ENCODE measurements around the gene CBR4. TPM values are rescaled to one million over a fixed set of nuclear protein-coding genes. Genes with fewer than 3 reads are reported as not detected.

The CBR4 gene
- 10 to 100 TPM in 3 of 4 donors, 1 to 10 TPM in 1; 9.3 to 15.8 (median 12.4) TPM for total RNA-seq

- Histone ChIP-seq H3K4me3 (peak within 1 kb of the TSS; percentile 58 to 71 (median 64)), H3K27ac (replicated peaks in 1 of 4) (peak within 1 kb of the TSS; percentile 85 to 93 (median 89)), H3K4me1 (peaks cover 17 to 34% (median 28%) of the 10 kb centered on the region in 4 donors), H3K27me3 (no peaks in the 10 kb centered on the region), H3K9me3 (no peaks in the 10 kb centered on the region), H3K36me3 (peaks cover 0 to 10% (median 5%) of the 10 kb centered on the region in 4 donors)
- TF ChIP-seq POLR2AphosphoS5 (IDR thresholded peaks at IDR 0.05) (peak; percentile 97), EP300 (IDR thresholded peaks at IDR 0.05) (no peak), CTCF (IDR thresholded peaks at IDR 0.05) (peak in 1 of 3 experiments; percentile 54)
- peak; percentile 99 for DNase-seq (ENCODE audit: extremely low spot score)
- intact Hi-C loops (cut with DNase I), result loop anchor here (5.0 to 10.0 kb wide), 3 partner anchors 262 to 474 kb away; partner anchors contain the start of gene SH3RF1
- WGBS, result under 1% methylated on average over 48 of the region's 54 CpGs
Measured at GRCh38 chr4:169010125-169011023, at the start of gene CBR4. CBR4 (minus strand) TSS chr4:169010255; CDS start chr4:169010089, 166 bp downstream.

- H3K27me3 ChIP-seq, result no peaks in the 10 kb centered on the region
- H3K9me3 ChIP-seq, result no peaks in the 10 kb centered on the region
- intact Hi-C loops (cut with DNase I), result no loop called here
- no peak for DNase-seq (ENCODE audit: extremely low spot score)
- H3K36me3 ChIP-seq, result no peaks in the 10 kb centered on the region
- H3K4me1 ChIP-seq, result peaks cover 25 to 33% (median 28%) of the 10 kb centered on the region in 4 donors
- TF ChIP-seq POLR2AphosphoS5 (IDR thresholded peaks at IDR 0.05), result peak; percentile 51 to 56
- TF ChIP-seq POLR2A (IDR thresholded peaks at IDR 0.05; ENCODE audit: low read depth), result no peak
- 70% methylated on average over 22 of the region's 22 CpGs for WGBS
- peak overlapping the region in 1 of 4 donors; percentile 27 for H3K4me3 ChIP-seq
- H3K27ac ChIP-seq (replicated peaks in 1 of 4), result peak overlapping the region; percentile 52 to 64 (median 61)
Measured at GRCh38 chr4:169059306-169060211, 49.5 kb upstream of the CBR4 start.

GRCh38 chr4:169058312-169058711, 48.3 kb upstream of the CBR4 start:
- intact Hi-C loops (cut with DNase I), result no loop called here
- Histone ChIP-seq H3K4me1 (peaks cover 25 to 31% (median 28%) of the 10 kb centered on the region in 4 donors), H3K9me3 (no peaks in the 10 kb centered on the region), H3K36me3 (no peaks in the 10 kb centered on the region), H3K27me3 (no peaks in the 10 kb centered on the region), H3K4me3 (no peak overlapping the region), H3K27ac (replicated peaks in 1 of 4) (no peak overlapping the region)
- TF ChIP-seq EP300 (IDR thresholded peaks at IDR 0.05), result no peak
- TF ChIP-seq CTCF (IDR thresholded peaks at IDR 0.05), result no peak
- TF ChIP-seq POLR2A (IDR thresholded peaks at IDR 0.05; ENCODE audit: low read depth), result no peak
- no peak for TF ChIP-seq POLR2AphosphoS5 (IDR thresholded peaks at IDR 0.05)
- DNase-seq (ENCODE audit: extremely low spot score), result no peak
- WGBS, result 86% methylated on average over 7 of the region's 7 CpGs

GRCh38 chr4:169054879-169055278, 44.8 kb upstream of the CBR4 start:
- intact Hi-C loops (cut with DNase I), result no loop called here
- H3K4me3 ChIP-seq, result no peak overlapping the region
- TF ChIP-seq POLR2AphosphoS5 (IDR thresholded peaks at IDR 0.05) (no peak), EP300 (IDR thresholded peaks at IDR 0.05) (no peak), CTCF (IDR thresholded peaks at IDR 0.05) (no peak)
- no peaks in the 10 kb centered on the region for H3K9me3 ChIP-seq
- WGBS, result 96% methylated on average over 6 of the region's 6 CpGs
- H3K4me1 ChIP-seq, result peaks cover 7 to 34% (median 12%) of the 10 kb centered on the region in 4 donors
- H3K27ac ChIP-seq (replicated peaks in 1 of 4), result no peak overlapping the region
- DNase-seq (ENCODE audit: extremely low spot score), result no peak
- no peaks in the 10 kb centered on the region for H3K27me3 ChIP-seq
- H3K36me3 ChIP-seq, result no peaks in the 10 kb centered on the region

- whole genome bisulfite sequencing, result 69% methylated on average over 6 of the region's 6 CpGs
- Histone ChIP-seq H3K36me3 (no peaks in the 10 kb centered on the region), H3K27me3 (no peaks in the 10 kb centered on the region), H3K27ac (replicated peaks in 1 of 4) (no peak overlapping the region), H3K4me3 (no peak overlapping the region), H3K9me3 (no peaks in the 10 kb centered on the region), H3K4me1 (peaks cover 5 to 27% (median 8%) of the 10 kb centered on the region in 4 donors)
- no peak for DNase-seq (ENCODE audit: extremely low spot score)
- no peak for TF ChIP-seq POLR2AphosphoS5 (IDR thresholded peaks at IDR 0.05)
- no peak for TF ChIP-seq POLR2A (IDR thresholded peaks at IDR 0.05; ENCODE audit: low read depth)
- no peak for TF ChIP-seq CTCF (IDR thresholded peaks at IDR 0.05)
- TF ChIP-seq EP300 (IDR thresholded peaks at IDR 0.05), result no peak
- intact Hi-C loops (cut with DNase I), result no loop called here
Measured at GRCh38 chr4:169052594-169052945, 42.5 kb upstream of the CBR4 start.
